Kidney (tissue), 14 donors: ENCODE measurements around the gene MINDY4. TPM values are rescaled to one million over a fixed set of nuclear protein-coding genes. Genes with fewer than 3 reads are reported as not detected.
A peak's percentile ranks its signal among the peaks of the same experiment; 100 is the strongest.

Experiments used
- DNase-seq, 5 donors: peaks; one replicate each; pipeline ENCODE4 v3.0.0-alpha.2; 2013 to 2020
- FAIRE-seq: peaks from 2 replicates; lab custom pipeline; 2012; peaks lifted over from hg19 to GRCh38; lab: Jason Lieb, UNC
- H3K27ac ChIP-seq, 2 donors: one replicate each; pipeline ENCODE4 v1.7.0; 2013; ENCODE audit warnings: low read depth in 2 of 2, low read length in 2 of 2, inconsistent platforms in 1 of 2
- H3K27me3 ChIP-seq: one replicate; pipeline ENCODE4 v1.7.1; 2013; ENCODE audit warnings: low read length, inconsistent platforms; ENCODE audit not compliant: control insufficient read depth, insufficient read depth
- H3K36me3 ChIP-seq, 3 donors: one replicate each; pipeline versions ENCODE4 v1.7.0 to v1.7.1; 2013; ENCODE audit warnings: low read length in 3 of 3, control low read depth in 1 of 3, inconsistent platforms in 1 of 3; ENCODE audit not compliant: insufficient read depth in 3 of 3, control insufficient read depth in 2 of 3
- H3K4me1 ChIP-seq, 3 donors: one replicate each; pipeline versions ENCODE4 v1.7.0 to v1.7.1; 2013; ENCODE audit warnings: low read length in 3 of 3, inconsistent platforms in 1 of 3, low read depth in 1 of 3; ENCODE audit not compliant: control insufficient read depth in 2 of 3, insufficient read depth in 2 of 3
- H3K4me3 ChIP-seq, 3 donors: one replicate each; pipeline versions ENCODE4 v1.7.0 to v1.8.1; 2013; ENCODE audit warnings: low read length in 3 of 3, control low read depth in 1 of 3, inconsistent platforms in 1 of 3
- H3K9ac ChIP-seq, 3 donors: one replicate each; pipeline versions ENCODE4 v1.7.0 to v1.7.1; 2013; ENCODE audit warnings: low read length in 3 of 3, control low read depth in 1 of 3, inconsistent platforms in 1 of 3
- H3K9me3 ChIP-seq, 3 donors: one replicate each; pipeline versions ENCODE4 v1.7.0 to v1.7.1; 2013; ENCODE audit warnings: low read length in 3 of 3, control low read depth in 1 of 3, inconsistent platforms in 1 of 3; ENCODE audit not compliant: control insufficient read depth in 2 of 3, insufficient read depth in 1 of 3
- intact Hi-C: fragments of 100-400 bp; cut with DNase I; formaldehyde crosslinking; loops from one replicate; pipeline ENCODE4 v1.11.1; 2022
- polyA plus RNA-seq: library from polyadenylated mRNA; stranded (reverse); fragments of 350-450 nt; fragmentation: Illumina TruSeq; extraction: RNeasy Lipid Tissue Mini Kit (QIAGEN cat#74804); gene quantifications from one replicate; pipeline ENCODE4 v1.2.3, GENCODE V29; 2014; ENCODE audit warnings: low read depth, low replicate concordance; ENCODE audit not compliant: insufficient read depth
- total RNA-seq: library from RNA; stranded (reverse); fragmentation: NEBNext Ultra II Directional; extraction: Animal tissue kit (Norgen Biotek cat#: 25700); gene quantifications from one replicate; pipeline ENCODE4 v1.2.1, GENCODE V29; 2021
- TF ChIP-seq, protein P1 (sequence below): IDR thresholded peaks from 3 replicates; pipeline ENCODE4 v1.5.1; 2012; ENCODE audit warnings: mild to moderate bottlenecking, moderate library complexity, borderline replicate concordance; ENCODE audit not compliant: insufficient read depth; ENCODE audit errors: extremely low read depth
- donor health status: control.
- donor health status: control.
- donor health status: control.
- donor health status: control.
- donor health status: control.
- donor health status: DM: yes; HTN: yes; CAD: no.
- donor health status: Normal renal cell carcinoma (clear cell type).

Gene MINDY4
- total and polyA plus RNA-seq, 2 donors from 2014 or later: 5.3 to 15.3 TPM

DNA sequence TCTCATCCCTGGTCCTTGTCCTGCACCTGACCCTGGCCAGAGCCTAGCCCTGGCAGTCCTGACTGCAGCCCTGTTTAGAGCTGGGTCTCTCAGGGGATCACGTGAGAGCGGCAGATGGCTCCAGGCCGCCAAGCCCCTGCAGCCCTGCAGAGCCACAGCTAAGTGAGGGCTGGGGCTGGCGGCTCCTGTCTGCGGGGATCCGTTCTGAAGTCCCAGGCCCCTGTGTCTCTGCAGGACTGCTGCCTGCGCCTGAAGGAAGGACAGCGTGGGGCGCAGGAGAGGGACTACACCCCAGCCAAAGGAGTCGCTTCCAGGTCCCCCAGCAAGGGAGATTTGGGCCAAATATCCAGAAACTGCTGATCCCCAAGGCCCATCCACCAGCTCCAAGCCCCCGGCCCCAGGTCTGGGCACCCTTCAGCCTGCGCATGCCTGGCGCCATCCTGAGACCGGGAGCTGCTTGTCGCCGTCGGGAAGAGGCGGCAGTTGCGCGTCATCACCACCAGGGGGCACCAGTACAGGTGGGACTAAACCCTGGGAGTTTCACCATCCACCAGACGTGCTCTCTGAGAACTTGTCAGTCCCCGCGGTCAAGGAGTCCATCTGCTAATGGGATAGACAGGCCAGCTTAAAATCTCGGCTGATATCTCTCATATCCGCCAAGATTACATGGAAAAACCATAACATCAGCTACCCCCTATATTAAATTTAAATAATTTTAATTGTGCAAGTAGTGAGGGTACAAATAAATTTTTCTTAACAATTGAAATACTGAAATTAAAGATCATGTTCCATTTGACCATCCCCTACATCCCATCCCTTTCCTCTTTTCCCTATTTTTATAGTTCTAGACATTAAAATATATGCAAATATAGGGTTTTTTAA lies 167.5 kb downstream of the MINDY4 start:
- H3K4me1 ChIP-seq: peaks cover 0 to 13% (median 3%) of the 10 kb centered on the region in 3 donors
- H3K27me3 ChIP-seq: no peaks in the 10 kb centered on the region
- H3K9me3 ChIP-seq: no peaks in the 10 kb centered on the region
- FAIRE-seq: no peak
- H3K36me3 ChIP-seq: no peaks in the 10 kb centered on the region
- H3K27ac ChIP-seq: no peak overlapping the region
- H3K4me3 ChIP-seq: peak overlapping the region in 1 of 3 donors; percentile 19
- TF ChIP-seq, protein P1, sequence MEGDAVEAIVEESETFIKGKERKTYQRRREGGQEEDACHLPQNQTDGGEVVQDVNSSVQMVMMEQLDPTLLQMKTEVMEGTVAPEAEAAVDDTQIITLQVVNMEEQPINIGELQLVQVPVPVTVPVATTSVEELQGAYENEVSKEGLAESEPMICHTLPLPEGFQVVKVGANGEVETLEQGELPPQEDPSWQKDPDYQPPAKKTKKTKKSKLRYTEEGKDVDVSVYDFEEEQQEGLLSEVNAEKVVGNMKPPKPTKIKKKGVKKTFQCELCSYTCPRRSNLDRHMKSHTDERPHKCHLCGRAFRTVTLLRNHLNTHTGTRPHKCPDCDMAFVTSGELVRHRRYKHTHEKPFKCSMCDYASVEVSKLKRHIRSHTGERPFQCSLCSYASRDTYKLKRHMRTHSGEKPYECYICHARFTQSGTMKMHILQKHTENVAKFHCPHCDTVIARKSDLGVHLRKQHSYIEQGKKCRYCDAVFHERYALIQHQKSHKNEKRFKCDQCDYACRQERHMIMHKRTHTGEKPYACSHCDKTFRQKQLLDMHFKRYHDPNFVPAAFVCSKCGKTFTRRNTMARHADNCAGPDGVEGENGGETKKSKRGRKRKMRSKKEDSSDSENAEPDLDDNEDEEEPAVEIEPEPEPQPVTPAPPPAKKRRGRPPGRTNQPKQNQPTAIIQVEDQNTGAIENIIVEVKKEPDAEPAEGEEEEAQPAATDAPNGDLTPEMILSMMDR: peak; percentile 90
- peak; percentile 88 to 93 (median 90) for DNase-seq
- intact Hi-C loops: no loop called here
- no peak overlapping the region for H3K9ac ChIP-seq

DNA sequence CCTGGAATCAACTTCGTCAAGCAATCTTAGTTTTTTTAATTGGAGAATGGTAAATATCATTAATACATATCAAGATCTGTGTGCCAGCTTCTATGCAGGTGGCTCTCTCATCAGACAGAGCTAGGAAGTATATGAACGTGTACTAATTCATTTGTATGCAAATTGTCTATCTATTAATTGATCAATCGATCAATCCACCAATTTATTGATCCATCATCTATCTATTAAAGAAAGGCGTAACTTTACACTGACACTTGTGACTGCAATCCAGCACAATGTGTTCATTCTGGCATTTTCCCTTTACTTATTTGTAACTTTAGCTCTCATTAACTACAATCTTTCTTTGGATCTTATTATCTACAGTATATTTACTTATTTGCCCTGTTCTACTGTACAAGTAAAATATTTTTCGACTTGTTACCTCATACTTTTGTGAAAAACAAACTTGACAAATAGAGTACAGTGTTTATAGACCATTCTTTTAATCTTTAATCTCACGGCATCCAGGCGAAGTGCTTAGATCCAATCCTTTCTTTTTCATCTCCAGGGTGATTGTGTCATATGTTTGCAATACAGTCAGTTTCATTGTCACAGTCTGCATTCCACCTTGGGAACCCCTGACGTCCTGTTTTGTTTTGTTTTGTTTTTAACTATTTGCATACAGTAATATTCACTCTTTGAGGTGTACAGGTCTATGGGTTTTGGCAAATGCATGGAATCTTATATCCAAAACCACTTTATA lies 170.5 kb downstream of the MINDY4 start:
- peaks cover 0 to 7% (median under 1%) of the 10 kb centered on the region in 3 donors for H3K4me1 ChIP-seq
- TF ChIP-seq, protein P1: no peak
- H3K9me3 ChIP-seq: no peaks in the 10 kb centered on the region
- no peak overlapping the region for H3K9ac ChIP-seq
- intact Hi-C loops: no loop called here
- no peaks in the 10 kb centered on the region for H3K36me3 ChIP-seq
- H3K4me3 ChIP-seq: no peak overlapping the region
- no peak overlapping the region for H3K27ac ChIP-seq
- H3K27me3 ChIP-seq: no peaks in the 10 kb centered on the region
- no peak for FAIRE-seq
- DNase-seq: no peak

Other genes starting within 250 kb of the MINDY4 start
- gene GARS1, start 176.5 kb upstream of the MINDY4 start, total RNA-seq: 104 TPM
- 84.3 TPM for gene GARS1, start 176.5 kb upstream of the MINDY4 start, polyA plus RNA-seq
- gene CRHR2, start 89.0 kb upstream of the MINDY4 start, total RNA-seq: not detected
- not detected for gene CRHR2, start 89.0 kb upstream of the MINDY4 start, polyA plus RNA-seq
- gene INMT, start 19.3 kb upstream of the MINDY4 start, total RNA-seq: 44.8 TPM
- 34.5 TPM for gene INMT, start 19.3 kb upstream of the MINDY4 start, polyA plus RNA-seq
- gene AQP1, start 140.4 kb downstream of the MINDY4 start, total RNA-seq: 291 TPM
- gene AQP1, start 140.4 kb downstream of the MINDY4 start, polyA plus RNA-seq: 617 TPM
- not detected for gene GHRHR, start 192.5 kb downstream of the MINDY4 start, total RNA-seq
- 0.75 TPM for gene GHRHR, start 192.5 kb downstream of the MINDY4 start, polyA plus RNA-seq